ENCODE measurements around the gene EPOP.

EPOP gene

GRCh38 chr17:38716368-38717005 is 41.7 kb upstream of the EPOP start:
- Histone ChIP-seq H3K9me2 (replicated peaks; ENCODE audit: insufficient read depth, low read length) (no peaks in the 10 kb centered on the region), H3K27me3 (replicated peaks; ENCODE audit: insufficient read depth, low read length) (no peaks in the 10 kb centered on the region), H3K4me2 (ENCODE audit: low read depth, low read length) (no peak overlapping the region), H3K4me3 (ENCODE audit: low read length) (no peak overlapping the region), H3K36me3 (replicated peaks; ENCODE audit: insufficient read depth, low read length) (no peaks in the 10 kb centered on the region), H3F3A (ENCODE audit: insufficient read depth, low read length) (no peaks in the 10 kb centered on the region), H4K20me1 (ENCODE audit: insufficient read depth, low read length) (no peaks in the 10 kb centered on the region), H3K4me1 (ENCODE audit: low read length) (no peaks in the 10 kb centered on the region), H3K79me2 (ENCODE audit: low read length) (no peaks in the 10 kb centered on the region), H3K9ac (ENCODE audit: low read length) (no peak overlapping the region), H2AFZ (ENCODE audit: low read length) (no peak overlapping the region), H3K9me3 (replicated peaks; ENCODE audit: insufficient read depth, low read length) (no peaks in the 10 kb centered on the region), H3K27ac (ENCODE audit: low read length) (no peak overlapping the region)
- TF ChIP-seq CTCF (IDR thresholded peaks at IDR 0.05; ENCODE audit: low read length) (no peak), EZH2phosphoT487 (IDR thresholded peaks at IDR 0.05; ENCODE audit: low read length) (no peak), EZH2 (optimal IDR thresholded peaks at IDR 0.05; ENCODE audit: low read depth, low read length) (no peak)
- DNase-seq = no peak

- DNase-seq = no peak
- Histone ChIP-seq H3K36me3 (replicated peaks; ENCODE audit: insufficient read depth, low read length) (no peaks in the 10 kb centered on the region), H3K79me2 (ENCODE audit: low read length) (peaks cover 8% of the 10 kb centered on the region; the same call in 1 of the 2 replicates), H3K27ac (ENCODE audit: low read length) (no peak overlapping the region), H3K9me2 (replicated peaks; ENCODE audit: insufficient read depth, low read length) (no peaks in the 10 kb centered on the region), H3K9me3 (replicated peaks; ENCODE audit: insufficient read depth, low read length) (no peaks in the 10 kb centered on the region), H3K4me1 (ENCODE audit: low read length) (no peaks in the 10 kb centered on the region), H3K4me2 (ENCODE audit: low read depth, low read length) (no peak overlapping the region), H3K4me3 (ENCODE audit: low read length) (no peak overlapping the region), H2AFZ (ENCODE audit: low read length) (no peak overlapping the region), H3K27me3 (replicated peaks; ENCODE audit: insufficient read depth, low read length) (no peaks in the 10 kb centered on the region), H3K9ac (ENCODE audit: low read length) (no peak overlapping the region), H4K20me1 (ENCODE audit: insufficient read depth, low read length) (no peaks in the 10 kb centered on the region), H3F3A (ENCODE audit: insufficient read depth, low read length) (no peaks in the 10 kb centered on the region)
- TF ChIP-seq EZH2 (optimal IDR thresholded peaks at IDR 0.05; ENCODE audit: low read depth, low read length) = no peak
- no peak for TF ChIP-seq CTCF (IDR thresholded peaks at IDR 0.05; ENCODE audit: low read length)
- no peak for TF ChIP-seq EZH2phosphoT487 (IDR thresholded peaks at IDR 0.05; ENCODE audit: low read length)
Measured at GRCh38 chr17:38715216-38715943, 40.6 kb upstream of the EPOP start.

GRCh38 chr17:38713456-38714075 is 38.8 kb upstream of the EPOP start:
- H3K36me3 ChIP-seq (replicated peaks; ENCODE audit: insufficient read depth, low read length) = no peaks in the 10 kb centered on the region
- no peak overlapping the region for H3K4me3 ChIP-seq (ENCODE audit: low read length)
- TF ChIP-seq EZH2phosphoT487 (IDR thresholded peaks at IDR 0.05; ENCODE audit: low read length) (no peak), CTCF (IDR thresholded peaks at IDR 0.05; ENCODE audit: low read length) (no peak), EZH2 (optimal IDR thresholded peaks at IDR 0.05; ENCODE audit: low read depth, low read length) (no peak)
- H3K27ac ChIP-seq (ENCODE audit: low read length) = no peak overlapping the region
- H3K9me3 ChIP-seq (replicated peaks; ENCODE audit: insufficient read depth, low read length) = no peaks in the 10 kb centered on the region
- peaks cover 24% of the 10 kb centered on the region for H3K79me2 ChIP-seq (ENCODE audit: low read length)
- H4K20me1 ChIP-seq (ENCODE audit: insufficient read depth, low read length) = no peaks in the 10 kb centered on the region
- H3F3A ChIP-seq (ENCODE audit: insufficient read depth, low read length) = no peaks in the 10 kb centered on the region
- no peak for DNase-seq
- no peak overlapping the region for H2AFZ ChIP-seq (ENCODE audit: low read length)
- no peaks in the 10 kb centered on the region for H3K4me1 ChIP-seq (ENCODE audit: low read length)
- H3K9ac ChIP-seq (ENCODE audit: low read length) = no peak overlapping the region
- no peaks in the 10 kb centered on the region for H3K9me2 ChIP-seq (replicated peaks; ENCODE audit: insufficient read depth, low read length)
- no peaks in the 10 kb centered on the region for H3K27me3 ChIP-seq (replicated peaks; ENCODE audit: insufficient read depth, low read length)
- H3K4me2 ChIP-seq (ENCODE audit: low read depth, low read length) = no peak overlapping the region
